K562 (cell line): ENCODE measurements around the gene CHAF1A. TPM values are rescaled to one million over a fixed set of nuclear protein-coding genes. Genes with fewer than 3 reads are reported as not detected.

Experiments used
- ATAC-seq: fragments of 200-7000 bp; cut with Tn5 transposase; 3 replicates; pipeline ENCODE4 v1.9.1; 2020; ENCODE audit warnings: moderate library complexity
- BruUV-seq: library from RNA; stranded (reverse); fragments of 400-500 nt; replicated peaks from 2 replicates; lab custom pipeline; 2021; lab: Mats Ljungman, UMichigan
- CTCF ChIA-PET: fragments of 300-600 bp; formaldehyde crosslinking; extraction: SDS; loops from one replicate; lab custom pipeline; 2021; ENCODE audit warnings: low intra/inter-chr PET ratio; lab: Yijun Ruan, JAX
- POLR2A ChIA-PET: fragments of 300-600, 350-650 bp; sonication (Branson Sonifier 250); formaldehyde crosslinking; extraction: SDS; loops from one replicate; lab custom pipeline; 2021; ENCODE audit warnings: antibody characterized with exemption, inconsistent platforms; lab: Yijun Ruan, JAX
- DNase-seq, 4 experiments: peaks; one replicate each; pipeline versions ENCODE4 v3.0.0 to v3.0.0-alpha.2; 2011 to 2018; ENCODE audit warnings: low spot score in 3 of 4, mixed read lengths in 3 of 4; ENCODE audit errors: extremely low read depth in 1 of 4
- FAIRE-seq: peaks from 2 replicates; lab custom pipeline; 2011; peaks lifted over from hg19 to GRCh38; lab: Jason Lieb, UNC
- H2AFZ ChIP-seq: 2 replicates; pipeline ENCODE4 v1.6.0; 2011; ENCODE audit warnings: low read depth, low read length, control low read depth, inconsistent platforms
- H3K27ac ChIP-seq: fragments of 200-600 bp; 3 replicates; pipeline ENCODE4 v1.8.0; 2011; ENCODE audit warnings: low read depth, mild to moderate bottlenecking, control low read depth, inconsistent platforms, low read length, moderate library complexity, mixed read lengths; ENCODE audit errors: extremely low read depth
- H3K27me3 ChIP-seq, 2 experiments: fragments of 300-600 bp in 1 of 2; 2 replicates in 1 of 2; 3 replicates in 1 of 2; pipeline versions ENCODE4 v1.6.0 to v1.8.0; 2011; ENCODE audit warnings: inconsistent platforms in 2 of 2, low read length in 2 of 2, mild to moderate bottlenecking in 1 of 2, mixed read lengths in 1 of 2, moderate library complexity in 1 of 2; ENCODE audit not compliant: control insufficient read depth in 2 of 2, insufficient read depth in 2 of 2
- H3K36me3 ChIP-seq: fragments of 300-600 bp; 3 replicates; pipeline ENCODE4 v1.8.0; 2011; ENCODE audit warnings: mild to moderate bottlenecking, low read length, inconsistent platforms; ENCODE audit not compliant: control insufficient read depth, insufficient read depth
- H3K4me1 ChIP-seq, 2 experiments: fragments of 200-600 bp in 1 of 2; replicated peaks in 1 of 2; 2 replicates in 1 of 2; 3 replicates in 1 of 2; pipeline versions ENCODE4 v1.5.1 to v1.8.0; 2011; ENCODE audit warnings: inconsistent platforms in 2 of 2, low read length in 2 of 2, mild to moderate bottlenecking in 1 of 2, mixed read lengths in 1 of 2, moderate library complexity in 1 of 2; ENCODE audit not compliant: control insufficient read depth in 2 of 2, insufficient read depth in 2 of 2
- H3K4me2 ChIP-seq: 2 replicates; pipeline ENCODE4 v1.6.1; 2011; ENCODE audit warnings: low read length, control low read depth, inconsistent platforms, mixed read lengths; ENCODE audit not compliant: insufficient read depth
- H3K4me3 ChIP-seq: fragments of 200-600 bp; sonication (generic), shearing (Covaris generic); 2 replicates; pipeline ENCODE4 v1.5.1; 2016; ENCODE audit warnings: control low read depth, inconsistent platforms
- H3K79me2 ChIP-seq: fragments of 200-600 bp; 3 replicates; pipeline ENCODE4 v1.8.0; 2011; ENCODE audit warnings: low read length, inconsistent platforms; ENCODE audit not compliant: control insufficient read depth, insufficient read depth
- H3K9ac ChIP-seq, 2 experiments: 2 replicates each; pipeline versions ENCODE4 v1.6.0 to v1.6.1; 2011; ENCODE audit warnings: low read depth in 2 of 2, low read length in 2 of 2, control low read depth in 1 of 2, inconsistent platforms in 1 of 2, mild to moderate bottlenecking in 1 of 2, mixed read lengths in 1 of 2; ENCODE audit not compliant: insufficient read depth in 1 of 2
- H3K9me1 ChIP-seq: one replicate; pipeline ENCODE4 v1.6.0; 2011; ENCODE audit warnings: inconsistent platforms, mild to moderate bottlenecking, low read length, moderate library complexity; ENCODE audit not compliant: control insufficient read depth, insufficient read depth
- H3K9me3 ChIP-seq: replicated peaks from 2 replicates; pipeline ENCODE4 v1.5.1; 2011; ENCODE audit warnings: low read depth, low read length, inconsistent platforms; ENCODE audit not compliant: control insufficient read depth, insufficient read depth
- H4K20me1 ChIP-seq: replicated peaks from 2 replicates; pipeline ENCODE4 v1.6.1; 2011; ENCODE audit warnings: low read length, inconsistent platforms, mixed read lengths; ENCODE audit not compliant: control insufficient read depth, insufficient read depth
- ARHGAP35 ChIP-seq: fragments of 450-650 bp; IDR thresholded peaks from 2 replicates; pipeline ENCODE4 v1.6.1; 2018; ENCODE audit not compliant: partially characterized antibody
- ARNT ChIP-seq, 2 experiments: fragments of 450-650 bp; IDR thresholded peaks; 2 replicates each; pipeline ENCODE4 v1.6.1; 2016; ENCODE audit warnings: mild to moderate bottlenecking in 1 of 2
- ELK1 ChIP-seq: sonication (generic); formaldehyde crosslinking; IDR thresholded peaks from 2 replicates; pipeline ENCODE4 v1.8.1; 2022; ENCODE audit warnings: missing genetic modification reagents
- GTF2A2 ChIP-seq: IDR thresholded peaks from 2 replicates; pipeline ENCODE4 v1.6.1; 2016; ENCODE audit warnings: mild to moderate bottlenecking, missing genetic modification characterization, missing compliant biosample characterization
- L3MBTL2 ChIP-seq: fragments of 450-650 bp; IDR thresholded peaks from 2 replicates; pipeline ENCODE4 v1.6.1; 2016; ENCODE audit warnings: mild to moderate bottlenecking, moderate library complexity
- SAP30 ChIP-seq: fragments of 200-600 bp; sonication (generic); IDR thresholded peaks from 2 replicates; pipeline ENCODE4 v1.6.1; 2012; ENCODE audit warnings: borderline replicate concordance, low read depth, mild to moderate bottlenecking, moderate library complexity, low read length, control low read depth, inconsistent platforms; ENCODE audit not compliant: insufficient read depth, poor library complexity, severe bottlenecking
- WHSC1 ChIP-seq: IDR thresholded peaks from one replicate; pipeline ENCODE4 v1.6.1; 2012; ENCODE audit warnings: low read length, control low read depth, inconsistent platforms
- ZNF133 ChIP-seq: fragments of 250-450 bp; sonication (Bioruptor Pico); IDR thresholded peaks from 2 replicates; pipeline ENCODE4 v1.4.0; 2020; ENCODE audit warnings: mild to moderate bottlenecking
- WGBS: fragments of 100-300 bp; shearing (Covaris generic); methylation state at CpG from one replicate; pipeline ENCODE4 v1.1.6; 2016; ENCODE audit warnings: low coverage, mixed read lengths; ENCODE audit not compliant: insufficient coverage; ENCODE audit errors: missing lambda C conversion rate; 5-methylcytosine and 5-hydroxymethylcytosine counted together
- in situ Hi-C: fragments of 300-500 bp; cut with MboI; formaldehyde crosslinking; loops from 4 replicates; pipeline ENCODE4 v1.15.0; 2018; ENCODE audit warnings: inconsistent platforms, mixed read lengths
- intact Hi-C: fragments of 100-400 bp; cut with micrococcal nuclease; formaldehyde crosslinking; loops from 2 replicates; pipeline ENCODE4 v1.14.2; 2022
- polyA plus RNA-seq, 8 experiments: library from polyadenylated mRNA; depleted of rRNA in 4 of 8; stranded (reverse) in 5 of 8; unstranded in 3 of 8; fragments of >200 nt; fragmentation: Nextera tagmentation in 2 of 8; fragmentation: Illumina TruSeq in 1 of 8; extraction: Ambion mirVana in 2 of 8; extraction: Trizol in 1 of 8; gene quantifications; 2 replicates each; pipeline versions ENCODE4 v1.2.1 to v1.2.3, GENCODE V29; 2011 to 2014; ENCODE audit warnings: inconsistent platforms in 1 of 8, missing spikeins in 1 of 8
- total RNA-seq, 7 experiments: library from RNA; depleted of rRNA in 6 of 7; stranded (reverse); fragments of >200 nt in 6 of 7; fragmentation: Illumina TruSeq in 2 of 7; extraction: Trizol in 2 of 7; gene quantifications; 2 replicates each; pipeline versions ENCODE4 v1.2.1 to v1.2.3, GENCODE V29; 2011 to 2021; ENCODE audit warnings: low replicate concordance in 1 of 7
- TF ChIP-seq, protein P1 (sequence below): fragments of 450-650 bp; IDR thresholded peaks from 2 replicates; pipeline ENCODE4 v1.6.1; 2016; ENCODE audit warnings: borderline replicate concordance
- TF ChIP-seq, protein P2 (sequence below): IDR thresholded peaks from 3 replicates; pipeline ENCODE4 v1.6.1; 2011; ENCODE audit warnings: borderline replicate concordance, mild to moderate bottlenecking; ENCODE audit not compliant: insufficient read length, insufficient read depth
- TF ChIP-seq, protein P3 (sequence below): fragments of 450-650 bp; formaldehyde crosslinking; conservative IDR thresholded peaks from 2 replicates; pipeline ENCODE4 v1.4.0; 2022; ENCODE audit warnings: mild to moderate bottlenecking, missing genetic modification characterization
- TF ChIP-seq, protein P4 (sequence below): fragments of 250-450 bp; sonication (Bioruptor Pico); IDR thresholded peaks from 2 replicates; pipeline ENCODE4 v1.8.0; 2021; ENCODE audit warnings: moderate library complexity, mild to moderate bottlenecking, inconsistent platforms
- TF ChIP-seq, protein P5 (sequence below): fragments of 450-650 bp; IDR thresholded peaks from 2 replicates; pipeline ENCODE4 v1.6.1; 2016; ENCODE audit warnings: low read depth, mild to moderate bottlenecking, moderate library complexity

CHAF1A gene
- total and polyA plus RNA-seq, 9 of the 15 experiments (the other 6 are each of a cell fraction or from before 2014, with no cell fraction given) = 1.6 to 86.9 (median 45.2) TPM

DNA sequence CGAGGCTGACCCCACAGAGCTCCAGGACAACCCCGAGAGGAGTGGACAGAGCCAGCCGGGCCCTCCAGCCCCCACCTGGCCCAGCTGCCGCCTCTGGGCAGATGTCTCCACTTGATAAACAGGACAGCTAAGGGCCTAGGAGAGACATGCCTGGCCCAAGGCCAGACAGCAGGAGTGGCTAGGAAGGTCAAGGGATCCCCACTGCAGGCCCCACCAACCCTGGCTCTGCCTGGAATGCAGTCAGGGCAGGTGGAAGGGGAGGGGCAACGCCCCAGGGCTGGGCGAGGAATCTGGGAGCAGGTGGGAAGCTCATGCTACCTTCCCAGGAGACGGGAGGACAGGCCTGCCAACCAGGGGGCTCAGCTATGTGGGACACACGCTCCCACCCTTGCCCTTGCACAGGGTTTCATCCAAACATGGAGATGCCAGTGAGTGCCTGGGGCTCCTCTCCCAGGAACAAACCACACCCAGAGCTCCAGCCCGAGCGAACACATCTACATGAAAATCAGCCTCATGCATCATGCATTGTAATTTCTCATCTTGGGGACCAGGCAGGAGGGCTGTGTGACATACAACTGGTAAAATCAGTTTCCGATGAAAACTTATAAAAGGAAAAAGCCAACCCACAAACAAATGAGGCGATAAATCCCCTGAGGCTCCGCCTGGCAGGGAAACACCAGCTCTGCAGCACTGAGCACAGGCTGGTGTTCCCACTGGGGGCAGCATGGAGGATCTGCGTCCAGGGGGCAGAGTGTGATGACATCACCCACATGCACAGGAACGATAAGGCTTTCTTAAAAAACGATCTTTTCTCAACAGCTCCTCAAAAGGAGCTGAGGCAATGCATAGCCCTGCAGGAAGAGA, 27.0 kb upstream of the CHAF1A start:
- H3K9me3 ChIP-seq = no peaks in the 10 kb centered on the region
- H3K79me2 ChIP-seq = peaks cover 92% of the 10 kb centered on the region
- ATAC-seq (peak; percentile 75), DNase-seq (peak; percentile 78 to 95 (median 84)), FAIRE-seq (peak; percentile 100)
- peak overlapping the region; percentile 93 to 94 for H3K9ac ChIP-seq
- H3K4me1 ChIP-seq = peaks cover 68 to 88% of the 10 kb centered on the region in 2 experiments
- WGBS = 1% methylated on average over 14 of the region's 16 CpGs
- H2AFZ ChIP-seq = peak overlapping the region; percentile 27; the same call in 1 of the 2 replicates
- H3K36me3 ChIP-seq = peaks cover 62% of the 10 kb centered on the region; the same call in 2 of the 3 replicates
- peak overlapping the region; percentile 85 for H3K4me2 ChIP-seq
- H4K20me1 ChIP-seq = peaks cover 11% of the 10 kb centered on the region
- H3K27ac ChIP-seq = peak overlapping the region; percentile 99
- H3K9me1 ChIP-seq = no peaks in the 10 kb centered on the region
- CTCF ChIA-PET = interaction anchor here (0.9 to 1.4 kb wide), 4 partner anchors 24 to 261 kb away, joined by 3 to 6 read pairs (median 4); partner anchors contain the start of gene SH3GL1
- intact Hi-C loops = loop anchor here (1.0 kb wide), 1 partner anchor 25 kb away; the partner anchor contains the start of gene SH3GL1
- peak overlapping the region; percentile 14; the same call in 1 of the 2 replicates for H3K4me3 ChIP-seq
- BruUV-seq = no TSS peak
- in situ Hi-C loops = no loop called here
- POLR2A ChIA-PET = interaction anchor here (0.6 to 5.2 kb wide), 23 partner anchors 7 to 148 kb away, joined by 3 to 46 read pairs (median 5); partner anchors contain the start of genes CHAF1A, HDGFL2, MPND and SH3GL1
- no peaks in the 10 kb centered on the region for H3K27me3 ChIP-seq
- TF ChIP-seq SAP30 (no peak), ELK1 (CRISPR knock-in tag) (no peak), ZNF133 (CRISPR knock-in tag) (peak; percentile 76; the same call in 1 of the 2 replicates), WHSC1 (no peak), GTF2A2 (no peak), ARHGAP35 (no peak), L3MBTL2 (no peak; the same call in 1 of the 2 replicates), ARNT (IDR thresholded peaks at IDR 0.05) (peak in 1 of 2 experiments; percentile 68; a peak in 1 of 4 replicates)
- TF ChIP-seq, protein P1, sequence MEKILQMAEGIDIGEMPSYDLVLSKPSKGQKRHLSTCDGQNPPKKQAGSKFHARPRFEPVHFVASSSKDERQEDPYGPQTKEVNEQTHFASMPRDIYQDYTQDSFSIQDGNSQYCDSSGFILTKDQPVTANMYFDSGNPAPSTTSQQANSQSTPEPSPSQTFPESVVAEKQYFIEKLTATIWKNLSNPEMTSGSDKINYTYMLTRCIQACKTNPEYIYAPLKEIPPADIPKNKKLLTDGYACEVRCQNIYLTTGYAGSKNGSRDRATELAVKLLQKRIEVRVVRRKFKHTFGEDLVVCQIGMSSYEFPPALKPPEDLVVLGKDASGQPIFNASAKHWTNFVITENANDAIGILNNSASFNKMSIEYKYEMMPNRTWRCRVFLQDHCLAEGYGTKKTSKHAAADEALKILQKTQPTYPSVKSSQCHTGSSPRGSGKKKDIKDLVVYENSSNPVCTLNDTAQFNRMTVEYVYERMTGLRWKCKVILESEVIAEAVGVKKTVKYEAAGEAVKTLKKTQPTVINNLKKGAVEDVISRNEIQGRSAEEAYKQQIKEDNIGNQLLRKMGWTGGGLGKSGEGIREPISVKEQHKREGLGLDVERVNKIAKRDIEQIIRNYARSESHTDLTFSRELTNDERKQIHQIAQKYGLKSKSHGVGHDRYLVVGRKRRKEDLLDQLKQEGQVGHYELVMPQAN = no peak; the same call in 1 of the 2 replicates
- TF ChIP-seq, protein P2, sequence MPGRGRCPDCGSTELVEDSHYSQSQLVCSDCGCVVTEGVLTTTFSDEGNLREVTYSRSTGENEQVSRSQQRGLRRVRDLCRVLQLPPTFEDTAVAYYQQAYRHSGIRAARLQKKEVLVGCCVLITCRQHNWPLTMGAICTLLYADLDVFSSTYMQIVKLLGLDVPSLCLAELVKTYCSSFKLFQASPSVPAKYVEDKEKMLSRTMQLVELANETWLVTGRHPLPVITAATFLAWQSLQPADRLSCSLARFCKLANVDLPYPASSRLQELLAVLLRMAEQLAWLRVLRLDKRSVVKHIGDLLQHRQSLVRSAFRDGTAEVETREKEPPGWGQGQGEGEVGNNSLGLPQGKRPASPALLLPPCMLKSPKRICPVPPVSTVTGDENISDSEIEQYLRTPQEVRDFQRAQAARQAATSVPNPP = no peak
- TF ChIP-seq, protein P3, sequence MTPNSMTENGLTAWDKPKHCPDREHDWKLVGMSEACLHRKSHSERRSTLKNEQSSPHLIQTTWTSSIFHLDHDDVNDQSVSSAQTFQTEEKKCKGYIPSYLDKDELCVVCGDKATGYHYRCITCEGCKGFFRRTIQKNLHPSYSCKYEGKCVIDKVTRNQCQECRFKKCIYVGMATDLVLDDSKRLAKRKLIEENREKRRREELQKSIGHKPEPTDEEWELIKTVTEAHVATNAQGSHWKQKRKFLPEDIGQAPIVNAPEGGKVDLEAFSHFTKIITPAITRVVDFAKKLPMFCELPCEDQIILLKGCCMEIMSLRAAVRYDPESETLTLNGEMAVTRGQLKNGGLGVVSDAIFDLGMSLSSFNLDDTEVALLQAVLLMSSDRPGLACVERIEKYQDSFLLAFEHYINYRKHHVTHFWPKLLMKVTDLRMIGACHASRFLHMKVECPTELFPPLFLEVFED (CRISPR knock-in tag) = no peak
- TF ChIP-seq, protein P4, sequence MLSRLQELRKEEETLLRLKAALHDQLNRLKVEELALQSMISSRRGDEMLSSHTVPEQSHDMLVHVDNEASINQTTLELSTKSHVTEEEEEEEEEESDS (CRISPR knock-in tag) = no peak
- TF ChIP-seq, protein P5, sequence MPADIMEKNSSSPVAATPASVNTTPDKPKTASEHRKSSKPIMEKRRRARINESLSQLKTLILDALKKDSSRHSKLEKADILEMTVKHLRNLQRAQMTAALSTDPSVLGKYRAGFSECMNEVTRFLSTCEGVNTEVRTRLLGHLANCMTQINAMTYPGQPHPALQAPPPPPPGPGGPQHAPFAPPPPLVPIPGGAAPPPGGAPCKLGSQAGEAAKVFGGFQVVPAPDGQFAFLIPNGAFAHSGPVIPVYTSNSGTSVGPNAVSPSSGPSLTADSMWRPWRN = peak; percentile 52
